ENCODE results near the gene ZNF358. TPM values are rescaled to one million over a fixed set of nuclear protein-coding genes. Genes with fewer than 3 reads are reported as not detected.

Gene ZNF358
- total RNA-seq, 1 donor from 2014 or later: 16.9 TPM

DNA sequence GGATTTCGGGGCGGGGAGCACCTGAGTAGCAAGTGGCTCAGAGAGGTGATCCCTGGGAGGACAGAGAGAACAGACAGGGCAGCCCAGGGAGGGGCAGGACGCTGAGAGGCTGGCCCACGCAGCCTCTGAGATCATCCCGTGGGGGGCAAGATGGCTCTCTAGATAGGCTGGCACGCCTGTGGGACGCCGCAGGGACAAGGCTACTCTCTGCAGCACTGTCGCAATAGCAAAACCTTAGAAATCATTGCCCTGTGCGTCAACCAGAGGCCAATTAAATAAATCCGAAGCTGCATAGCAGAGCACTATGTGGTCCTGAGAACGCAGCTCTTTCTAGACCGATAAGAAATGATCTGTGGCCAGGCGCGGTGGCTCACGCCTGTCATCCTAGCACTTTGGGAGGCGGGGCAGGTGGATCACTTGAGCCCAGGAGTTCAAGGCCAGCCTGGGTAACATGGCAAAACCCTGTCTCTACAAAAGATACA, 32.1 kb upstream of the ZNF358 start:
- Histone ChIP-seq H3K4me3 (no peak overlapping the region), H2AFZ (replicated peaks) (no peak overlapping the region)
- peaks cover 2% of the 10 kb centered on the region for H3K27me3 Mint-ChIP-seq (ENCODE audit: insufficient read depth, low read depth)

DNA sequence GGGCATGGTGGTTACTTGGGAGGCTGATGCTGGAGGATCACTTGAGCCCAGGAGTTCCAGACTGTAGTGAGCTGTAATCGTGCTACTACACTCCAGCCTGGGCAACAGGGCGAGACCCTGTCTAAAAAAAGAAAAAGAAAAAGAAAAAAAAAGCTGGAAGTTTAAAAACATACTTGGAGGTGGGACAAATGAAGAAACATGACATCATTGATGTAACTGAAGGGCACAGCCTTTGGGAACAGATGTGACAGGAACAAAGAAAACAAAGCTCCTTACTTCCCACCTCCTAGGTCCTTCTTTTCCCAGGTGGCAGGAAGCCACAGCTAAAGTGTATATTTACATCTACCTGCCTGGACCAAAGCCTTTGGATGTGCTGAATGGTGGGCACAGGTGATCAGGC, 29.0 kb upstream of the ZNF358 start:
- Histone ChIP-seq H3K4me2 (no peak overlapping the region), H3F3A (ENCODE audit: low read depth) (peaks cover 12% of the 10 kb centered on the region), H3K79me2 (ENCODE audit: low read depth) (no peaks in the 10 kb centered on the region), H3K4me3 (no peak overlapping the region), H3K9ac (no peak overlapping the region), H2AFZ (replicated peaks) (no peak overlapping the region), H4K20me1 (ENCODE audit: low read depth) (no peaks in the 10 kb centered on the region), H3K27me3 (no peaks in the 10 kb centered on the region), H3K27ac (no peak overlapping the region), H3K36me3 (no peaks in the 10 kb centered on the region), H3K9me3 (ENCODE audit: low read depth) (no peaks in the 10 kb centered on the region), H3K4me1 (peaks cover 10% of the 10 kb centered on the region)
- peaks cover 16% of the 10 kb centered on the region for H3K4me1 Mint-ChIP-seq
- no peaks in the 10 kb centered on the region for H3K36me3 Mint-ChIP-seq
- DNase-seq (ENCODE audit: low spot score): no peak
- no peak overlapping the region for H3K27ac Mint-ChIP-seq
- no peak overlapping the region for H3K4me3 Mint-ChIP-seq
- peaks cover 6% of the 10 kb centered on the region for H3K27me3 Mint-ChIP-seq (ENCODE audit: insufficient read depth, low read depth)
- H3K9me3 Mint-ChIP-seq: no peaks in the 10 kb centered on the region
- TF ChIP-seq, protein P1, sequence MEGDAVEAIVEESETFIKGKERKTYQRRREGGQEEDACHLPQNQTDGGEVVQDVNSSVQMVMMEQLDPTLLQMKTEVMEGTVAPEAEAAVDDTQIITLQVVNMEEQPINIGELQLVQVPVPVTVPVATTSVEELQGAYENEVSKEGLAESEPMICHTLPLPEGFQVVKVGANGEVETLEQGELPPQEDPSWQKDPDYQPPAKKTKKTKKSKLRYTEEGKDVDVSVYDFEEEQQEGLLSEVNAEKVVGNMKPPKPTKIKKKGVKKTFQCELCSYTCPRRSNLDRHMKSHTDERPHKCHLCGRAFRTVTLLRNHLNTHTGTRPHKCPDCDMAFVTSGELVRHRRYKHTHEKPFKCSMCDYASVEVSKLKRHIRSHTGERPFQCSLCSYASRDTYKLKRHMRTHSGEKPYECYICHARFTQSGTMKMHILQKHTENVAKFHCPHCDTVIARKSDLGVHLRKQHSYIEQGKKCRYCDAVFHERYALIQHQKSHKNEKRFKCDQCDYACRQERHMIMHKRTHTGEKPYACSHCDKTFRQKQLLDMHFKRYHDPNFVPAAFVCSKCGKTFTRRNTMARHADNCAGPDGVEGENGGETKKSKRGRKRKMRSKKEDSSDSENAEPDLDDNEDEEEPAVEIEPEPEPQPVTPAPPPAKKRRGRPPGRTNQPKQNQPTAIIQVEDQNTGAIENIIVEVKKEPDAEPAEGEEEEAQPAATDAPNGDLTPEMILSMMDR (IDR thresholded peaks at IDR 0.05): no peak
- TF ChIP-seq EZH2 (IDR thresholded peaks at IDR 0.05): no peak
- TF ChIP-seq EZH2phosphoT487 (IDR thresholded peaks at IDR 0.05): no peak

More for the DNA sequence above, 32.1 kb upstream of the ZNF358 start:
- H3K79me2 ChIP-seq (ENCODE audit: low read depth): no peaks in the 10 kb centered on the region
- H3K4me1 Mint-ChIP-seq: peaks cover 16% of the 10 kb centered on the region
- DNase-seq (ENCODE audit: low spot score): no peak
- H3K27me3 ChIP-seq: no peaks in the 10 kb centered on the region
- no peaks in the 10 kb centered on the region for H3K36me3 ChIP-seq
- H3K27ac Mint-ChIP-seq: peak overlapping the region; percentile 4
- no peaks in the 10 kb centered on the region for H3F3A ChIP-seq (ENCODE audit: low read depth)
- H3K9ac ChIP-seq: no peak overlapping the region
- H3K36me3 Mint-ChIP-seq: no peaks in the 10 kb centered on the region
- H4K20me1 ChIP-seq (ENCODE audit: low read depth): no peaks in the 10 kb centered on the region
- H3K4me3 Mint-ChIP-seq: no peak overlapping the region
- H3K27ac ChIP-seq: no peak overlapping the region
- no peaks in the 10 kb centered on the region for H3K9me3 ChIP-seq (ENCODE audit: low read depth)
- TF ChIP-seq EZH2phosphoT487 (IDR thresholded peaks at IDR 0.05): no peak
- TF ChIP-seq, protein P1 (IDR thresholded peaks at IDR 0.05): no peak
- no peak for TF ChIP-seq EZH2 (IDR thresholded peaks at IDR 0.05)
- peak overlapping the region; percentile 72 for H3K4me2 ChIP-seq
- H3K9me3 Mint-ChIP-seq: peaks cover 3% of the 10 kb centered on the region
- H3K4me1 ChIP-seq: no peaks in the 10 kb centered on the region

DNA sequence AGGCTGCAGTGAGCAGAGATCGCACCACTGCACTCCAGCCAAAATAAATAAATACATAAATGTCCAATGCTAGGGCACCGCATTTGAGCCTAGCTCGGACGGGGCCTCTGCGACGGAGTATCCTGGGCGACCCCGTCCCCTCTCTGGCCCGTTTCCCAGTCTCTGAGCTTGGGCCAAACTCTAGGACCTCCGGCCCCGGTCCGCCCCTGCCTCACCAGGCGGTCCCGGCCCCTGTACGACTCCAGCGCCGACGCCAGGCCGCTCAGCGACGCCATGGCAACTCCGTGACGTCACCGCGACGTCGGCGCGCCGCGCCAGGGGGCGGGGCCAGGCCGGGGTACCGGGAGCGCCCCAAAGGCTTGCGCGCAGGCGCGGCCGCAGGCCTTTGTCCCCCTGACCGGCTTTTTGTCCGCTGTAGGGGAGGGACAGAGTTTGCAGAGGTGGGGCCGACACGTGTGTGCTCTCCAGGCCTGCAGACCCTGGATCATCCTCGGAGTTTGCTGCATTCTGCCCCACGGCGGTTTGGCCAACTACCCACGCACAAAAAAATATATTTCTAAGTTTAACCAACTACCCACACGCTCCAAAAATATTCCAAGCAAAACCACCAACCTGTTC, 27.1 kb upstream of the ZNF358 start, which contains the start of gene PEX11G:
PEX11G (minus strand) TSS at position 300 of the 618 bp plus-strand sequence; CDS start at position 275, 25 bp downstream.
- H3K79me2 ChIP-seq (ENCODE audit: low read depth): no peaks in the 10 kb centered on the region
- peaks cover 10% of the 10 kb centered on the region for H3K4me1 ChIP-seq
- H3K27ac Mint-ChIP-seq: peak within 1 kb of the TSS; percentile 91
- no peaks in the 10 kb centered on the region for H3K36me3 Mint-ChIP-seq
- H3K9me3 ChIP-seq (ENCODE audit: low read depth): no peaks in the 10 kb centered on the region
- DNase-seq (ENCODE audit: low spot score): peak; percentile 98
- H2AFZ ChIP-seq (replicated peaks): peak within 1 kb of the TSS; percentile 47
- peak within 1 kb of the TSS; percentile 77 for H3K27ac ChIP-seq
- H3K4me3 ChIP-seq: peak within 1 kb of the TSS; percentile 59
- no peaks in the 10 kb centered on the region for H4K20me1 ChIP-seq (ENCODE audit: low read depth)
- peaks cover 13% of the 10 kb centered on the region for H3K27me3 Mint-ChIP-seq (ENCODE audit: insufficient read depth, low read depth)
- H3F3A ChIP-seq (ENCODE audit: low read depth): peaks cover 12% of the 10 kb centered on the region
- H3K9me3 Mint-ChIP-seq: no peaks in the 10 kb centered on the region
- peaks cover 15% of the 10 kb centered on the region for H3K4me1 Mint-ChIP-seq
- no peak within 1 kb of the TSS for H3K9ac ChIP-seq
- H3K36me3 ChIP-seq: no peaks in the 10 kb centered on the region
- H3K27me3 ChIP-seq: no peaks in the 10 kb centered on the region
- H3K4me2 ChIP-seq: peak within 1 kb of the TSS; percentile 78
- H3K4me3 Mint-ChIP-seq: peak within 1 kb of the TSS; percentile 78
- TF ChIP-seq, protein P1 (IDR thresholded peaks at IDR 0.05): no peak
- no peak for TF ChIP-seq EZH2 (IDR thresholded peaks at IDR 0.05)
- no peak for TF ChIP-seq EZH2phosphoT487 (IDR thresholded peaks at IDR 0.05)

Data from neural progenitor cell (in vitro differentiated cells).